Endothelial cell of umbilical vein (primary cell): ENCODE data around the gene PTGS1. TPM values are rescaled to one million over a fixed set of nuclear protein-coding genes. Genes with fewer than 3 reads are reported as not detected.

ENCODE experiments used
- BruUV-seq: library from RNA; stranded (reverse); fragments of 400-500 nt; replicated peaks from 2 replicates; lab custom pipeline; 2021; lab: Mats Ljungman, UMichigan
- CTCF ChIA-PET: fragments of 300-600, 350-600 bp; sonication (Branson Sonifier 250); formaldehyde crosslinking; loops from one replicate; lab custom pipeline; 2021; ENCODE audit warnings: antibody characterized with exemption, inconsistent platforms; lab: Charles Lee
- POLR2A ChIA-PET: fragments of 300-600, 350-600 bp; sonication (Branson Sonifier 250); formaldehyde crosslinking; loops from one replicate; lab custom pipeline; 2021; ENCODE audit warnings: antibody characterized with exemption, inconsistent platforms; lab: Charles Lee
- DNase-seq: peaks from one replicate; pipeline ENCODE4 v3.0.0-alpha.2; 2011; ENCODE audit warnings: low read depth, low spot score
- FAIRE-seq: peaks from 2 replicates; lab custom pipeline; 2011; peaks lifted over from hg19 to GRCh38; lab: Jason Lieb, UNC
- H2AFZ ChIP-seq: 2 replicates; pipeline ENCODE4 v1.6.0; 2012; ENCODE audit warnings: low read depth, low read length, control low read depth, inconsistent platforms
- H3K27ac ChIP-seq: 2 replicates; pipeline ENCODE4 v1.5.1; 2011; ENCODE audit warnings: low read depth, mild to moderate bottlenecking, control low read depth, low read length, moderate library complexity; ENCODE audit not compliant: insufficient read depth
- H3K27me3 ChIP-seq, 2 experiments: 2 replicates each; pipeline versions ENCODE4 v1.6.0 to v1.6.1; 2011; ENCODE audit warnings: low read length in 2 of 2, mixed read lengths in 1 of 2; ENCODE audit not compliant: control insufficient read depth in 2 of 2, insufficient read depth in 2 of 2
- H3K36me3 ChIP-seq, 2 experiments: 2 replicates in 1 of 2; 3 replicates in 1 of 2; pipeline ENCODE4 v1.5.1; 2011; ENCODE audit warnings: low read length in 2 of 2, mild to moderate bottlenecking in 1 of 2, moderate library complexity in 1 of 2; ENCODE audit not compliant: control insufficient read depth in 2 of 2, insufficient read depth in 2 of 2; ENCODE audit errors: extremely low read depth in 1 of 2
- H3K4me1 ChIP-seq: 3 replicates; pipeline ENCODE4 v1.5.1; 2011; ENCODE audit warnings: mild to moderate bottlenecking, low read length; ENCODE audit not compliant: control insufficient read depth, insufficient read depth; ENCODE audit errors: extremely low read depth
- H3K4me2 ChIP-seq: 2 replicates; pipeline ENCODE4 v1.6.1; 2011; ENCODE audit warnings: low read length, control low read depth, mixed read lengths; ENCODE audit not compliant: insufficient read depth
- H3K4me3 ChIP-seq, 3 experiments: fragments of 200-600 bp in 1 of 3; sonication (generic), shearing (Covaris generic) in 1 of 3; replicated peaks in 1 of 3; 2 replicates each; pipeline ENCODE4 v1.5.1; 2011 to 2016; ENCODE audit warnings: control low read depth in 3 of 3, low read length in 3 of 3, mild to moderate bottlenecking in 2 of 3, inconsistent platforms in 1 of 3, low read depth in 1 of 3, moderate library complexity in 1 of 3; ENCODE audit not compliant: insufficient read depth in 1 of 3
- H3K79me2 ChIP-seq: 2 replicates; pipeline ENCODE4 v1.6.0; 2012; ENCODE audit warnings: low read length, inconsistent platforms; ENCODE audit not compliant: control insufficient read depth, insufficient read depth
- H3K9ac ChIP-seq: replicated peaks from 2 replicates; pipeline ENCODE3; 2011; ENCODE audit warnings: low read length, control low read depth; ENCODE audit not compliant: insufficient read depth; ENCODE audit errors: extremely low read depth
- H3K9me1 ChIP-seq: replicated peaks from 3 replicates; pipeline ENCODE4 v1.6.0; 2011; ENCODE audit warnings: mild to moderate bottlenecking, low read length; ENCODE audit not compliant: control insufficient read depth, insufficient read depth; ENCODE audit errors: extremely low read depth
- H3K9me3 ChIP-seq: replicated peaks from 2 replicates; pipeline ENCODE4 v1.5.1; 2012; ENCODE audit warnings: low read length, inconsistent platforms; ENCODE audit not compliant: control insufficient read depth, insufficient read depth
- H4K20me1 ChIP-seq: replicated peaks from 2 replicates; pipeline ENCODE3; 2011; ENCODE audit warnings: mild to moderate bottlenecking, low read length; ENCODE audit not compliant: control insufficient read depth, insufficient read depth; ENCODE audit errors: extremely low read depth
- EZH2 ChIP-seq: IDR thresholded peaks from 2 replicates; pipeline ENCODE4 v1.6.1; 2012; ENCODE audit warnings: borderline replicate concordance, low read depth, mild to moderate bottlenecking, moderate library complexity, low read length, inconsistent platforms; ENCODE audit not compliant: severe bottlenecking
- FOS ChIP-seq: IDR thresholded peaks from 2 replicates; pipeline ENCODE4 v1.6.1; 2011; ENCODE audit warnings: mild to moderate bottlenecking, low read length, moderate library complexity, borderline replicate concordance; ENCODE audit not compliant: insufficient read depth
- GATA2 ChIP-seq: IDR thresholded peaks from 2 replicates; pipeline ENCODE4 v1.7.0; 2011; ENCODE audit warnings: low read depth, mild to moderate bottlenecking, moderate library complexity, mixed read lengths, low read length; ENCODE audit not compliant: insufficient read length, insufficient read depth
- JUN ChIP-seq: IDR thresholded peaks from 2 replicates; pipeline ENCODE4 v1.6.1; 2011; ENCODE audit warnings: borderline replicate concordance, low read depth; ENCODE audit not compliant: insufficient read length, insufficient read depth
- MYC ChIP-seq: IDR thresholded peaks from one replicate; pipeline ENCODE4 v1.6.1; 2011; ENCODE audit warnings: mild to moderate bottlenecking, low read depth, low read length
- POLR2A ChIP-seq: IDR thresholded peaks from 2 replicates; pipeline ENCODE4 v1.6.1; 2012; ENCODE audit warnings: low read depth, mild to moderate bottlenecking, control low read depth, low read length
- POLR2AphosphoS5 ChIP-seq: IDR thresholded peaks from 2 replicates; pipeline ENCODE4 v1.6.1; 2012; ENCODE audit warnings: low read depth, mild to moderate bottlenecking, control low read depth, low read length, moderate library complexity; ENCODE audit not compliant: insufficient read depth
- dilution Hi-C: fragments of 300-500 bp; cut with MboI; formaldehyde crosslinking; loops from one replicate; pipeline ENCODE4 v1.15.0; 2019; ENCODE audit warnings: low sequenced_read_pairs; ENCODE audit not compliant: extremely low pct_ligation_motif_present
- intact Hi-C: fragments of 100-400 bp; cut with micrococcal nuclease; formaldehyde crosslinking; loops from one replicate; pipeline ENCODE4 v1.10.0; 2022
- polyA plus RNA-seq, 4 experiments: library from polyadenylated mRNA; depleted of rRNA in 3 of 4; stranded (reverse) in 3 of 4; unstranded in 1 of 4; fragments of >200 nt; gene quantifications; 2 replicates each; pipeline versions ENCODE4 v1.2.1 to v1.2.3, GENCODE V29; 2011 to 2012; ENCODE audit warnings: missing spikeins in 1 of 4
- total RNA-seq: library from RNA; stranded (reverse); gene quantifications from 2 replicates; pipeline ENCODE4 v1.2.3, GENCODE V29; 2021
- TF ChIP-seq, protein P1 (sequence below), 2 donors: IDR thresholded peaks; 1 replicate in 1 of 2; 2 replicates in 1 of 2; pipeline ENCODE4 v1.5.1; 2011; ENCODE audit warnings: low read length in 2 of 2, mild to moderate bottlenecking in 2 of 2, moderate library complexity in 2 of 2, control low read depth in 1 of 2, inconsistent platforms in 1 of 2, low read depth in 1 of 2; ENCODE audit not compliant: insufficient read depth in 1 of 2; ENCODE audit errors: extremely low read depth in 1 of 2
- TF ChIP-seq, protein P2 (sequence below): IDR thresholded peaks from 2 replicates; pipeline ENCODE4 v1.6.1; 2011; ENCODE audit not compliant: insufficient read depth, insufficient read length

Gene PTGS1
- total and polyA plus RNA-seq, 2 donors (not counting 3 experiments of a cell fraction or from before 2014, with no cell fraction given), result 37.6 to 45.2 TPM

DNA sequence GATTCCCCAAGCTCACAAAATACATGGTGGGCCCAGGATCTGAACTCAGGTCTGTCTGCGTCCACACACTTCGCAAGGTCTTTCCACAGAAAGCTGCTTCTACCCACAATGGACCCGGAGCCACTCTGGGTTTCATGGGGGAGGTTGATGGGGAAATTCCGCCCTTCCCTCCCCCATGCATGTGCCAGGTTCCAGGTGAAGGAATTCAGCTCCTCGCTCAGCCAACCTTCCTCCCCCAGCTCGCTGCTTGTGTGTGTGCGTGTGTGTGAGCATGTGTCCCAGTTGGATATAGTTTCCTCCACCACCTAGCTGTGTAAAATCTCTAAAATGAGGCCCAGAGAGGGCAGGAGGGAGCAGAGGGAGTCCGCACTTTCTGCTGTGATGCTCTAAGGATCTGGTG lies 1.0 kb downstream of the PTGS1 start:
- peak overlapping the region; percentile 75 for H3K4me2 ChIP-seq
- no peaks in the 10 kb centered on the region for H3K9me3 ChIP-seq
- no peak overlapping the region for H2AFZ ChIP-seq
- peaks cover 29% of the 10 kb centered on the region for H3K4me1 ChIP-seq
- no peaks in the 10 kb centered on the region for H3K27me3 ChIP-seq
- ChIA-PET POLR2A (interaction anchor here (0.6 kb wide), 1 partner anchor 354 kb away, joined by 8 read pairs; no protein-coding TSS in a partner anchor), CTCF (interaction anchor here (2.1 kb wide), 1 partner anchor 247 kb away, joined by 6 read pairs; no protein-coding TSS in a partner anchor)
- no peak overlapping the region for H3K27ac ChIP-seq
- H3K9me1 ChIP-seq, result no peaks in the 10 kb centered on the region
- FAIRE-seq, result no peak
- no peak for DNase-seq
- TF ChIP-seq FOS (no peak), EZH2 (no peak), POLR2A (no peak)
- H4K20me1 ChIP-seq, result no peaks in the 10 kb centered on the region
- H3K9ac ChIP-seq, result no peak overlapping the region
- peak overlapping the region in 1 of 3 experiments; percentile 42 for H3K4me3 ChIP-seq
- dilution Hi-C loops (loop anchor here (25.0 kb wide), 1 partner anchor 260 kb away; no protein-coding TSS in a partner anchor), intact Hi-C loops (loop anchor here (5.0 kb wide), 1 partner anchor 440 kb away; no protein-coding TSS in a partner anchor)
- BruUV-seq, result no TSS peak
- H3K36me3 ChIP-seq, result no peaks in the 10 kb centered on the region
- no peaks in the 10 kb centered on the region for H3K79me2 ChIP-seq

DNA sequence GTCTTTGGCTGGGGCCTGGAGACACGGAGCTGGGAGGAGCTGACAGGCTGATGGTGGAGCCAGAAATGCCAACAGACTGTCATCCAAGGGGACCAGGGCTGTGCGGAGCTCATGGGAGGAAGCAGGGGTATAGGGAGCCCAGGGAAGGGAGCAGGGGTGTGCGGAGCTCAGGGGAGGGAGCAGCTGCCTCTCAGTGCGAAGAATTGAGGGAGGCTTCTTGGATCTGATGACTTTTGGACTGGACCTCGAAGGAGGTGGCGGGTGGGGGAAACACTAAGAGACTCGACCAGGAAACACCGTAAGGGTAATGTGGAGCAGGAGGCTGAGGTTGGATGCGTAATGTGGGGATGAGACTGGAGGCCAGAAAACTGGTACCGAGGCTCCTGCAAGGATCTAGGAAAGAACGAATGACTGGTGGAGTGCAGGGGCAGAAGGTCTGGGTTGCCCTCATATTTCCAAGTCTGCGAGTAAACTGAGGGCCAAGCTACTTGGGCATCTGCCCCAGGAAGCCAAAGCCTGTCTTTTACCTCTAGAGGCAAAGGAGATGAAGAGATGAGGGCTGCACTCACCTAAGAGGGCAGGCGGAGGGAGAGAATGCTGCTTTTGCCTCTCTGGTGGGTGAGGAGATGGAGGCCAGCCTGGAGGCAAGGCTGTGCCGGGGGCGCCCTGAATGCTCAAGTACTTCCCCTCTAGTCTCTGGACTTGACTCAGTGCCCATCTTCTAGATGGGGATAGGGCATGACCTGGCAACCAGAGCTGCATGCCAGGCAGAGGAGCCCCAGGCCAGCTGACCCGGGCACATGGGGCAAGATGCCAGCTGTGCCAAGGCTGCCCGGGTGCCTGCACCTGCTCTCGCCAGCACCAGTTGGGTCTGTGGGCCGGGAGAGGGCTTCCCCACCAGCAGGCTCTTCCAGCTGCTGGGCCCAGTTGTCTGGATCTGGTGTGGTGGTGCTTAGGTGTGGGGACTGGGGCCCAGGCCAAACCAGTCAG lies 2.3 kb downstream of the PTGS1 start:
- intact Hi-C loops (loop anchor here (5.0 kb wide), 1 partner anchor 439 kb away; no protein-coding TSS in a partner anchor), dilution Hi-C loops (loop anchor here (25.0 kb wide), 1 partner anchor 261 kb away; no protein-coding TSS in a partner anchor)
- Histone ChIP-seq H3K4me1 (peaks cover 38% of the 10 kb centered on the region), H3K4me3 (no peak overlapping the region), H2AFZ (no peak overlapping the region), H3K9ac (no peak overlapping the region), H3K9me1 (no peaks in the 10 kb centered on the region), H4K20me1 (no peaks in the 10 kb centered on the region), H3K27ac (no peak overlapping the region), H3K4me2 (no peak overlapping the region), H3K79me2 (no peaks in the 10 kb centered on the region), H3K36me3 (no peaks in the 10 kb centered on the region), H3K27me3 (no peaks in the 10 kb centered on the region), H3K9me3 (no peaks in the 10 kb centered on the region)
- CTCF ChIA-PET, result interaction anchor here (0.6 kb wide), 1 partner anchor 274 kb away, joined by 3 read pairs; no protein-coding TSS in a partner anchor
- POLR2A ChIA-PET, result no interaction called here
- no TSS peak for BruUV-seq
- no peak for DNase-seq
- FAIRE-seq, result no peak
- TF ChIP-seq MYC (no peak), FOS (no peak), JUN (no peak), GATA2 (no peak), EZH2 (no peak), POLR2AphosphoS5 (no peak), POLR2A (no peak)
- TF ChIP-seq, protein P1, sequence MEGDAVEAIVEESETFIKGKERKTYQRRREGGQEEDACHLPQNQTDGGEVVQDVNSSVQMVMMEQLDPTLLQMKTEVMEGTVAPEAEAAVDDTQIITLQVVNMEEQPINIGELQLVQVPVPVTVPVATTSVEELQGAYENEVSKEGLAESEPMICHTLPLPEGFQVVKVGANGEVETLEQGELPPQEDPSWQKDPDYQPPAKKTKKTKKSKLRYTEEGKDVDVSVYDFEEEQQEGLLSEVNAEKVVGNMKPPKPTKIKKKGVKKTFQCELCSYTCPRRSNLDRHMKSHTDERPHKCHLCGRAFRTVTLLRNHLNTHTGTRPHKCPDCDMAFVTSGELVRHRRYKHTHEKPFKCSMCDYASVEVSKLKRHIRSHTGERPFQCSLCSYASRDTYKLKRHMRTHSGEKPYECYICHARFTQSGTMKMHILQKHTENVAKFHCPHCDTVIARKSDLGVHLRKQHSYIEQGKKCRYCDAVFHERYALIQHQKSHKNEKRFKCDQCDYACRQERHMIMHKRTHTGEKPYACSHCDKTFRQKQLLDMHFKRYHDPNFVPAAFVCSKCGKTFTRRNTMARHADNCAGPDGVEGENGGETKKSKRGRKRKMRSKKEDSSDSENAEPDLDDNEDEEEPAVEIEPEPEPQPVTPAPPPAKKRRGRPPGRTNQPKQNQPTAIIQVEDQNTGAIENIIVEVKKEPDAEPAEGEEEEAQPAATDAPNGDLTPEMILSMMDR (IDR thresholded peaks at IDR 0.05; ENCODE audit: extremely low read depth in 1 of 2, insufficient read depth in 1 of 2, low read depth in 1 of 2, low read length in 2 of 2), result no peak
- TF ChIP-seq, protein P2, sequence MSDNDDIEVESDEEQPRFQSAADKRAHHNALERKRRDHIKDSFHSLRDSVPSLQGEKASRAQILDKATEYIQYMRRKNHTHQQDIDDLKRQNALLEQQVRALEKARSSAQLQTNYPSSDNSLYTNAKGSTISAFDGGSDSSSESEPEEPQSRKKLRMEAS, result no peak
